Hippocampal formation (tissue), 2 donors: ENCODE data around the gene FANCC.

Experiments used
- DNase-seq, 2 donors: peaks; one replicate each; lab custom pipeline; 2025; lab: John Stamatoyannopoulos, UW

Gene FANCC

GRCh38 chr9:95067897-95068296, 249.6 kb downstream of the FANCC start:
- DNase-seq = no peak

- no peak for DNase-seq
These were observed 250.5 kb downstream of the FANCC start for GRCh38 chr9:95067057-95067456.

- no peak for DNase-seq
These were observed 252.3 kb downstream of the FANCC start for GRCh38 chr9:95065224-95065623.

- DNase-seq = no peak
These were observed 254.2 kb downstream of the FANCC start for GRCh38 chr9:95063300-95063699.

- no peak for DNase-seq
These were observed 254.9 kb downstream of the FANCC start for GRCh38 chr9:95062596-95063065.

- no peak for DNase-seq
These were observed 255.5 kb downstream of the FANCC start for GRCh38 chr9:95061916-95062595.

GRCh38 chr9:95060916-95061315, 256.6 kb downstream of the FANCC start:
- no peak for DNase-seq

GRCh38 chr9:95060234-95060633, 257.3 kb downstream of the FANCC start:
- no peak for DNase-seq

GRCh38 chr9:95058795-95059386, 258.6 kb downstream of the FANCC start:
- DNase-seq = no peak

- DNase-seq = peak in 1 of 2 donors; percentile 58
These were observed 259.3 kb downstream of the FANCC start for GRCh38 chr9:95058121-95058785.

GRCh38 chr9:95057101-95057500, 260.4 kb downstream of the FANCC start:
- DNase-seq = no peak

- DNase-seq = peak; percentile 31 to 49
These were observed 261.5 kb downstream of the FANCC start for GRCh38 chr9:95055851-95056551.

GRCh38 chr9:95055334-95055850, 262.1 kb downstream of the FANCC start:
- no peak for DNase-seq

- DNase-seq = no peak
These were observed 263.6 kb downstream of the FANCC start for GRCh38 chr9:95053611-95054570.

GRCh38 chr9:95049761-95050160, 267.7 kb downstream of the FANCC start:
- DNase-seq = no peak
